Fibroblast of lung (primary cell): ENCODE results near the gene ARFGAP2.

ENCODE experiments used
- EZH2 ChIP-seq: IDR thresholded peaks from 2 replicates; pipeline ENCODE4 v1.5.1; 2012; ENCODE audit warnings: low read length, control low read depth, mild to moderate bottlenecking; ENCODE audit errors: missing control alignments
- TF ChIP-seq, protein P1 (sequence below), 2 donors: IDR thresholded peaks in 1 of 2; conservative IDR thresholded peaks in 1 of 2; 1 replicate in 1 of 2; 2 replicates in 1 of 2; pipeline ENCODE4 v1.5.1; 2011 to 2012; ENCODE audit warnings: low read length in 2 of 2, control low read depth in 1 of 2, inconsistent platforms in 1 of 2, low read depth in 1 of 2, mild to moderate bottlenecking in 1 of 2

DNA sequence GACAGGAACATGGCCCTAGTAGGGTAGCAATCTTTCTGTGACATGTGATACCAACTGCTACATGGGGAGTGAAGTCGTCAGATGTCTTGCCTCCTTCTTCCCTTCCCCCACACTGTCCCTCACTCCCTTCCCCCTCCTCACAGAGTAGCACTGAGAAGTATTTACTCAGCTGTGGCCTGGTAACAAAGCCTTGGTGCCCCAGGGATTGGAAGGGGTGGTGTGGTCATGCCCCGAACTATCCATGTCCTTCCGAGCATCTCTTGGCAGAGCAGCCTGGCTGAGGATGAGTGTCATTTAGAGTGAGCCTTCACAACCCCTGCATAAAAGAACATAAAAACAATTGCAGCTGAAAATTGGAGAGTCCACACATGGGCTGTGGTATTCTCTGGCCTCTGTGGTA, 46.1 kb downstream of the ARFGAP2 start:
- TF ChIP-seq, protein P1, sequence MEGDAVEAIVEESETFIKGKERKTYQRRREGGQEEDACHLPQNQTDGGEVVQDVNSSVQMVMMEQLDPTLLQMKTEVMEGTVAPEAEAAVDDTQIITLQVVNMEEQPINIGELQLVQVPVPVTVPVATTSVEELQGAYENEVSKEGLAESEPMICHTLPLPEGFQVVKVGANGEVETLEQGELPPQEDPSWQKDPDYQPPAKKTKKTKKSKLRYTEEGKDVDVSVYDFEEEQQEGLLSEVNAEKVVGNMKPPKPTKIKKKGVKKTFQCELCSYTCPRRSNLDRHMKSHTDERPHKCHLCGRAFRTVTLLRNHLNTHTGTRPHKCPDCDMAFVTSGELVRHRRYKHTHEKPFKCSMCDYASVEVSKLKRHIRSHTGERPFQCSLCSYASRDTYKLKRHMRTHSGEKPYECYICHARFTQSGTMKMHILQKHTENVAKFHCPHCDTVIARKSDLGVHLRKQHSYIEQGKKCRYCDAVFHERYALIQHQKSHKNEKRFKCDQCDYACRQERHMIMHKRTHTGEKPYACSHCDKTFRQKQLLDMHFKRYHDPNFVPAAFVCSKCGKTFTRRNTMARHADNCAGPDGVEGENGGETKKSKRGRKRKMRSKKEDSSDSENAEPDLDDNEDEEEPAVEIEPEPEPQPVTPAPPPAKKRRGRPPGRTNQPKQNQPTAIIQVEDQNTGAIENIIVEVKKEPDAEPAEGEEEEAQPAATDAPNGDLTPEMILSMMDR (conservative IDR thresholded peaks at IDR 0.05 in 1 of 2, IDR thresholded peaks at IDR 0.05 in 1 of 2; ENCODE audit: low read depth in 1 of 2, low read length in 2 of 2), result no peak
- TF ChIP-seq EZH2, result no peak
